ENCODE measurements around the gene RNF214. TPM values are rescaled to one million over a fixed set of nuclear protein-coding genes. Genes with fewer than 3 reads are reported as not detected.

The RNF214 gene
- total and polyA plus RNA-seq, 7 donors: 6.2 to 23.8 (median 11.1) TPM

DNA sequence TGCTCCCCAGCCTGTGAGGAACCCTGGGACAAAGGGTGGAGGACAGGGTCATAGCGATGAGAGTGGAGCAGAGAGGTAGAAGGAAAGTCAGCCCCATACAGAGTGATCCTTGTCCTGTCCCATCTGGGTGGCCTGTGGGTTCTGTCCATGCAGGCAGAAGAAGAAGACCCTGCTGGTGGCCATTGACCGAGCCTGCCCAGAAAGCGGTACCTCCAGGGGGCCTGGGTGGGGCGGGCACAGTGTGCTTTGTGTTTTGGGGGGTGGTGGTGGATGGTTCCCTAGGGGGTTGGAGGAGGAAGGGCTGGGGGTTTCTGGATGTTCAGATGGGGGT lies 46.1 kb upstream of the RNF214 start:
- WGBS, 2 donors: 97 to 99% methylated on average over 4 of the region's 4 CpGs
- H3K9me3 ChIP-seq: no peaks in the 10 kb centered on the region
- H3K27me3 ChIP-seq: no peaks in the 10 kb centered on the region
- no peak overlapping the region for H3K27ac ChIP-seq
- peaks cover 43 to 94% (median 47%) of the 10 kb centered on the region in 4 donors for H3K36me3 ChIP-seq
- TF ChIP-seq EP300 (IDR thresholded peaks at IDR 0.05) (no peak), POLR2A (IDR thresholded peaks at IDR 0.05) (no peak), POLR2AphosphoS5 (IDR thresholded peaks at IDR 0.05) (no peak)
- TF ChIP-seq, protein P1, sequence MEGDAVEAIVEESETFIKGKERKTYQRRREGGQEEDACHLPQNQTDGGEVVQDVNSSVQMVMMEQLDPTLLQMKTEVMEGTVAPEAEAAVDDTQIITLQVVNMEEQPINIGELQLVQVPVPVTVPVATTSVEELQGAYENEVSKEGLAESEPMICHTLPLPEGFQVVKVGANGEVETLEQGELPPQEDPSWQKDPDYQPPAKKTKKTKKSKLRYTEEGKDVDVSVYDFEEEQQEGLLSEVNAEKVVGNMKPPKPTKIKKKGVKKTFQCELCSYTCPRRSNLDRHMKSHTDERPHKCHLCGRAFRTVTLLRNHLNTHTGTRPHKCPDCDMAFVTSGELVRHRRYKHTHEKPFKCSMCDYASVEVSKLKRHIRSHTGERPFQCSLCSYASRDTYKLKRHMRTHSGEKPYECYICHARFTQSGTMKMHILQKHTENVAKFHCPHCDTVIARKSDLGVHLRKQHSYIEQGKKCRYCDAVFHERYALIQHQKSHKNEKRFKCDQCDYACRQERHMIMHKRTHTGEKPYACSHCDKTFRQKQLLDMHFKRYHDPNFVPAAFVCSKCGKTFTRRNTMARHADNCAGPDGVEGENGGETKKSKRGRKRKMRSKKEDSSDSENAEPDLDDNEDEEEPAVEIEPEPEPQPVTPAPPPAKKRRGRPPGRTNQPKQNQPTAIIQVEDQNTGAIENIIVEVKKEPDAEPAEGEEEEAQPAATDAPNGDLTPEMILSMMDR (IDR thresholded peaks at IDR 0.05): no peak
- no peak overlapping the region for H3K4me3 ChIP-seq
- peaks cover 0 to 10% (median 4%) of the 10 kb centered on the region in 4 donors for H3K4me1 ChIP-seq
- peak; percentile 49 for DNase-seq
- intact Hi-C loops (cut with DNase I): no loop called here

DNA sequence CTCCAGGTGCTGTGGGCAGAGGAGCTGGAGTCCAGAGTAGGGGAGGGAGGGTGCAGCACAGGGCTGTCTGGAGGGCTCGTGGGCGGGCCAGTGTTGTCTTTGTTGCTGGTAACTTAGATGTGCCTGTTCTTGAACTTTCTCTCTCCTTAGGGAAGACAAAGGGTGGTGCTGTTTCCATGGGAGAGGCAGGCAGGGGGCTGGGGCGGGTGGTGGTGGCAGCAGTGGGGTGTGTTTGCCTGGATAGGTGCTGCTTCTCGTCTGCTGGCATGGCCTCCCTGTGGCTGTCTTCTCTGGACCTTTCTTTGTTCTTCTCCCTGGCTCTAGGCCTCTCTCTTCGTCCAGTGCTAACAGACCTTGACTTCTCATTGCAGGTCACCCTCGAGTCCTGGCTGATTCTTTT lies 45.5 kb upstream of the RNF214 start:
- peaks cover 0 to 4% (median 0%) of the 10 kb centered on the region in 4 donors for H3K4me1 ChIP-seq
- no peaks in the 10 kb centered on the region for H3K27me3 ChIP-seq
- WGBS, 2 donors: 49 to 74% methylated on average over 6 of the region's 6 CpGs
- TF ChIP-seq EP300 (IDR thresholded peaks at IDR 0.05): no peak
- TF ChIP-seq POLR2AphosphoS5 (IDR thresholded peaks at IDR 0.05): no peak
- no peak for TF ChIP-seq POLR2A (IDR thresholded peaks at IDR 0.05)
- TF ChIP-seq, protein P1 (IDR thresholded peaks at IDR 0.05): no peak
- peaks cover 47 to 94% (median 50%) of the 10 kb centered on the region in 4 donors for H3K36me3 ChIP-seq
- no peak overlapping the region for H3K27ac ChIP-seq
- no peak overlapping the region for H3K4me3 ChIP-seq
- H3K9me3 ChIP-seq: no peaks in the 10 kb centered on the region
- intact Hi-C loops (cut with DNase I): no loop called here
- peak; percentile 42 for DNase-seq

DNA sequence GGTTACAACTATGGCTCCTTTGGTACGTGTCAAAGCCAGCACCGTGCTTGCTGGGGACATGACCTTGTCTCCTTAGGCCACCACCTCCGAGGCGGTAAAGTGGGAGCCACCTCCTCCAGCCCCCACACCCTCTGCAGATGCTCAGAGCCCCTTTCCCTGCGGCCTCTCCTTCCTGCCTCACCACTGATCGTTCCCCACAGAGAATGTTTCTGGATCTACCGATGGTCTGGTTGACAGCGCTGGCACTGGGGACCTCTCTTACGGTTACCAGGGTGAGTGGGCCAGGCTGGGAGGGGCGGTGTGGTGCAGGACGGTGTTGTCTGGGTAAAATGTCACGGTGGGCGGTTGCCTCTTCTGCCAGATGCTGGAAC lies 45.1 kb upstream of the RNF214 start:
- Histone ChIP-seq H3K4me3 (no peak overlapping the region), H3K27me3 (no peaks in the 10 kb centered on the region), H3K9me3 (no peaks in the 10 kb centered on the region), H3K4me1 (peaks cover 0 to under 1% (median 0%) of the 10 kb centered on the region in 4 donors), H3K36me3 (peaks cover 47 to 94% (median 51%) of the 10 kb centered on the region in 4 donors), H3K27ac (no peak overlapping the region)
- intact Hi-C loops (cut with DNase I): no loop called here
- DNase-seq: peak; percentile 53
- 90 to 92% methylated on average over 13 of the region's 13 CpGs for WGBS, 2 donors
- TF ChIP-seq, protein P1 (IDR thresholded peaks at IDR 0.05): no peak
- TF ChIP-seq POLR2A (IDR thresholded peaks at IDR 0.05): no peak

DNA sequence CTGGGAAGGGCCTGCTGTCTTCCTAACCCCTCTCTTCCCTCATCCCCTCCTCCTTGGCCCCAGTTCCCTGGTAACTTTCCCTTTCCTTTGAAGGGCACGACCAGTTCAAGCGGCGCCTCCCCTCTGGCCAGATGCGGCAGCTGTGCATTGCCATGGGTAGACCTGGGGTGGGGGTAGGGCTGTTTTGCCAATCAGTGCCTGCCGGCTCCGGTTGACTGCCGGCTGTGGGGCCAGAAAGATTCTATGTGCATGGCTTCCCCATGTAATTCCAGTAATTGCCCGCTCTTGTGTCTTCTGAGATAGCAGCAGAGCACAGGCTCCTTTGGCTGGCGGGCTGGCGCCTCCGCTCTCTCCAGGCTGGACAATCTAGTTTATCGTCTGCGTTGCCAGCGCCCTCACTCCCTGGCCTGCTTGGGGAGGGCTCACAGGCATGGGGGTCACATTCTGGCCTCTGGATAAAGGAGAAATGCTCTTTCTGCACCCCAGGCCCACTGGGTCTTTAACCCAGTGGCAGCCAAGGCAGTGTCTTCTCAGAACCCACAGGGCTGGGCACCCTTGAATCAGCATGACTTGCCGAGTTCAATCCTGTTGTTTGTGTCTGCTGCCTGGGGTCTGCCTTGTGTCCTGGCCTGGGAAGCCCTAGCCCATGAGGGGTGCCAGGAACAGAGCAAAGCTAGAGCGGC lies 44.5 kb upstream of the RNF214 start:
- Histone ChIP-seq H3K4me3 (no peak overlapping the region), H3K9me3 (no peaks in the 10 kb centered on the region), H3K36me3 (peaks cover 47 to 94% (median 53%) of the 10 kb centered on the region in 4 donors), H3K4me1 (no peaks in the 10 kb centered on the region), H3K27ac (no peak overlapping the region), H3K27me3 (no peaks in the 10 kb centered on the region)
- DNase-seq: peak; percentile 51
- intact Hi-C loops (cut with DNase I): no loop called here
- TF ChIP-seq, protein P1 (IDR thresholded peaks at IDR 0.05): no peak
- TF ChIP-seq POLR2A (IDR thresholded peaks at IDR 0.05) (no peak), EP300 (IDR thresholded peaks at IDR 0.05) (no peak), POLR2AphosphoS5 (IDR thresholded peaks at IDR 0.05) (no peak)
- 93 to 95% methylated on average over 16 of the region's 16 CpGs for WGBS, 2 donors

DNA sequence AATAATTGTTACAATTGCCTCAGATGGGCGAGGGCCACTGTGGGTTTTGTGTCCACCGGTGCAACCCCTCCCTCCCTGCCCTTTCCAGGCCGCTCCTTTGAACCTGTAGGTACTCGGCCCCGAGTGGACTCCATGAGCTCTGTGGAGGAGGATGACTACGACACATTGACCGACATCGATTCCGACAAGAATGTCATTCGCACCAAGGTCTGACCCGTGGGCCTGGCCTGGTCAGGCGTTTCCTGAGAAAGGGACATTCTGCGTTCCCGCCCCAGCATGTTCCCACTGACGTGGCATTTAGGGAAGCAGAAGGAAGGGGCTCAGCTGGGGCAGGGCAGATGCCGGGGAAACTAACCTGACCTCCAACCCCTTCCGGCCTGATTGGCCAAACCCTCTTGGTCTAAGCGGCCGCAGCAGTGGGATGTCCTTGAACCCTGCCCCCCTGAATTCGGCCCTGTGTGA lies 43.8 kb upstream of the RNF214 start:
- H3K36me3 ChIP-seq: peaks cover 50 to 95% (median 55%) of the 10 kb centered on the region in 4 donors
- intact Hi-C loops (cut with DNase I): no loop called here
- peak overlapping the region in 1 of 4 donors; percentile 28 for H3K27ac ChIP-seq
- no peak for TF ChIP-seq EP300 (IDR thresholded peaks at IDR 0.05)
- TF ChIP-seq POLR2AphosphoS5 (IDR thresholded peaks at IDR 0.05): no peak
- TF ChIP-seq, protein P1 (IDR thresholded peaks at IDR 0.05): no peak
- TF ChIP-seq POLR2A (IDR thresholded peaks at IDR 0.05): no peak
- no peaks in the 10 kb centered on the region for H3K9me3 ChIP-seq
- H3K4me1 ChIP-seq: no peaks in the 10 kb centered on the region
- 86 to 90% methylated on average over 20 of the region's 20 CpGs for WGBS, 2 donors
- peak; percentile 74 for DNase-seq
- H3K4me3 ChIP-seq: no peak overlapping the region
- no peaks in the 10 kb centered on the region for H3K27me3 ChIP-seq
